Activated CD4-positive, alpha-beta T cell treated with anti-CD3 and anti-CD28 coated beads for 24 hours (primary cell): ENCODE measurements around the gene INSRR.

Source experiments
- DNase-seq, 2 donors: peaks; one replicate each; pipeline ENCODE4 v3.0.0-alpha.2; 2020; ENCODE audit warnings: low read depth in 2 of 2

The INSRR gene

GRCh38 chr1:156806512-156807440, 52.1 kb downstream of the INSRR start:
- DNase-seq, result no peak

- DNase-seq, result no peak
These were observed 53.0 kb downstream of the INSRR start for GRCh38 chr1:156805766-156806511.

- DNase-seq, result no peak
These were observed 54.2 kb downstream of the INSRR start for GRCh38 chr1:156804572-156805243.

GRCh38 chr1:156804026-156804425, 54.9 kb downstream of the INSRR start:
- DNase-seq, result no peak

GRCh38 chr1:156803086-156803851, 55.6 kb downstream of the INSRR start:
- no peak for DNase-seq

- no peak for DNase-seq
These were observed 56.4 kb downstream of the INSRR start for GRCh38 chr1:156802421-156802935.

- DNase-seq, result no peak
These were observed 57.4 kb downstream of the INSRR start for GRCh38 chr1:156801409-156802121.

- no peak for DNase-seq
These were observed 61.6 kb downstream of the INSRR start for GRCh38 chr1:156797212-156797871.

- DNase-seq, result no peak
These were observed 62.4 kb downstream of the INSRR start for GRCh38 chr1:156796340-156797097.

GRCh38 chr1:156795787-156796186, 63.1 kb downstream of the INSRR start:
- DNase-seq, result no peak

- no peak for DNase-seq
These were observed 63.6 kb downstream of the INSRR start for GRCh38 chr1:156795374-156795733.

GRCh38 chr1:156794506-156795373, 64.2 kb downstream of the INSRR start:
- no peak for DNase-seq
